ENCODE results near the gene PRM2. TPM values are rescaled to one million over a fixed set of nuclear protein-coding genes. Genes with fewer than 3 reads are reported as not detected.

PRM2 gene
- total RNA-seq, 1 donor from 2014 or later = not detected

DNA sequence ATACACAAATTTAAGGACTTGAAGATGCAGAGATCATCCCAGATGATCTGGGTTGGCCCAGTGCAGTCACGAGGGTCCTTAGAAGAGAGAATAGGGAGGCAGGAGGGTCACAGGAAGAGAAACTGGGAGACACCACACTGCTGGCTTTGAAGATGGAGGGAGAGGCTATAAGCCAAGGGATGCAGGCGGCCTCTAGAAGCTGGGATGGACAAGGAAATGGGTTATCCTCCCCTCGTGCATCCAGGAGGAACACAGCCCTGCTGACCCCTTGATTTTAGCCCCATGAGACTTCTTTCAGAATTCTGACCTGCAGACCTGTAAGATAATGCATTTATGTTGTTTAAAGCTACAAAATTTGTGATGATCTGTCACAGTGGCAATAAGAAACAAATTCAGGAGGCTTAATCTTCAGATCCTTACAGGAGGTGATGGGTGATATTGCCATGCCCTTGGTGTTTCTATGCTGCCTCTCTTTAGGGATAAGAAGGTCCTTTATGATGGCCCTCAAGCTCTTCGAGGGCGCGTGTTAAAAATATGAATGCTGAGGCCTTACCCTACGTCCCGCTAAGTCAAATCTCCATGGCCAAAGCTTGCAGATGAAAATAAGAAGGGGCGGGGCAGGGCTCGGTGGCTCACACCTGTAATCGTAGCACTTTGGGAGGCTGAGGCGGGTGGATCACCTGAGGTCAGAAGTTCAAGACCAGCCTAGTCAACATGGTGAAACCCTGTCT lies 1.5 kb upstream of the PRM2 start:
- no peak overlapping the region for H3K27ac Mint-ChIP-seq (ENCODE audit: unreplicated experiment)
- H3K36me3 Mint-ChIP-seq (ENCODE audit: low read depth) = no peaks in the 10 kb centered on the region
- H3K4me1 Mint-ChIP-seq (ENCODE audit: low read depth) = no peaks in the 10 kb centered on the region
- H3K27me3 Mint-ChIP-seq (ENCODE audit: low read depth) = peaks cover 14% of the 10 kb centered on the region
- TF ChIP-seq, protein P1, sequence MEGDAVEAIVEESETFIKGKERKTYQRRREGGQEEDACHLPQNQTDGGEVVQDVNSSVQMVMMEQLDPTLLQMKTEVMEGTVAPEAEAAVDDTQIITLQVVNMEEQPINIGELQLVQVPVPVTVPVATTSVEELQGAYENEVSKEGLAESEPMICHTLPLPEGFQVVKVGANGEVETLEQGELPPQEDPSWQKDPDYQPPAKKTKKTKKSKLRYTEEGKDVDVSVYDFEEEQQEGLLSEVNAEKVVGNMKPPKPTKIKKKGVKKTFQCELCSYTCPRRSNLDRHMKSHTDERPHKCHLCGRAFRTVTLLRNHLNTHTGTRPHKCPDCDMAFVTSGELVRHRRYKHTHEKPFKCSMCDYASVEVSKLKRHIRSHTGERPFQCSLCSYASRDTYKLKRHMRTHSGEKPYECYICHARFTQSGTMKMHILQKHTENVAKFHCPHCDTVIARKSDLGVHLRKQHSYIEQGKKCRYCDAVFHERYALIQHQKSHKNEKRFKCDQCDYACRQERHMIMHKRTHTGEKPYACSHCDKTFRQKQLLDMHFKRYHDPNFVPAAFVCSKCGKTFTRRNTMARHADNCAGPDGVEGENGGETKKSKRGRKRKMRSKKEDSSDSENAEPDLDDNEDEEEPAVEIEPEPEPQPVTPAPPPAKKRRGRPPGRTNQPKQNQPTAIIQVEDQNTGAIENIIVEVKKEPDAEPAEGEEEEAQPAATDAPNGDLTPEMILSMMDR (IDR thresholded peaks at IDR 0.05) = no peak
- H3K4me3 Mint-ChIP-seq (ENCODE audit: unreplicated experiment) = no peak overlapping the region
- peaks cover 5% of the 10 kb centered on the region for H3K9me3 Mint-ChIP-seq (ENCODE audit: low read depth)
- no peak for DNase-seq (ENCODE audit: low spot score)

DNA sequence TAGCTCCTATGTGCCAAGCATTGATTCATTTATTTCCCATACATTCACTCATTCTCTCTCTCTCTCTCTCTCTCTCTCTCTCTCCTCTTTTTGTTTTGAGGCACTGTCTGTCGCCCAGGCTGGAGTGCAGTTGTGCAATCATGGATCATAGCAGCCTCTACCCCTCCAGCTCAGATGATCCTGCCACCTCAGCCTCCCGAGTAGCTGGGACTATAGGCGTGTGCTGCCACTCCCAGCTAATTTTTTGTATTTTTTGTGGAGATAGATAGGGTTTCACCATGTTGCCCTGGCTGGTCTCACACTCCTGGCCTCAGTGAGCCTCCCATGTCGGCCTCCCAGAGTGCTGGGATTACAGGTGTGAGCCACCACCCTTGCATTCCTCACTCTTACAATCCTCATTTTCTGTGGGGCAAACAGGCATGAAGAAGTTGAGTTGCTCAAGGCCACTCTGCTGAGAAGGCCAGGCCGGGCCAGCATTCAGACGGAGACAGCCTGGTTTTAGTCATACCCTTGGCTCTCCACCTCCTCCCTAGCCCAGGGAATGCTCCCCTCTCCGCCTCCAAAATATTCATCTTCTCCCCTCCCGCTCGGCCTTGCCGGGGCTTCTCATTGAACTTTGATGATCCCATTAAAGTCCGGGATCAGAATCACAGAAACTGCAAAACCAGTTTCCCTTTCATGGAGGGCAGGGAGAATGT lies 765 bp upstream of the PRM2 start:
- H3K36me3 Mint-ChIP-seq (ENCODE audit: low read depth) = no peaks in the 10 kb centered on the region
- no peak for DNase-seq (ENCODE audit: low spot score)
- TF ChIP-seq, protein P1 (IDR thresholded peaks at IDR 0.05) = no peak
- H3K27me3 Mint-ChIP-seq (ENCODE audit: low read depth) = peaks cover 12% of the 10 kb centered on the region
- H3K9me3 Mint-ChIP-seq (ENCODE audit: low read depth) = peaks cover 5% of the 10 kb centered on the region
- H3K4me3 Mint-ChIP-seq (ENCODE audit: unreplicated experiment) = no peak overlapping the region
- H3K4me1 Mint-ChIP-seq (ENCODE audit: low read depth) = no peaks in the 10 kb centered on the region
- H3K27ac Mint-ChIP-seq (ENCODE audit: unreplicated experiment) = no peak overlapping the region

DNA sequence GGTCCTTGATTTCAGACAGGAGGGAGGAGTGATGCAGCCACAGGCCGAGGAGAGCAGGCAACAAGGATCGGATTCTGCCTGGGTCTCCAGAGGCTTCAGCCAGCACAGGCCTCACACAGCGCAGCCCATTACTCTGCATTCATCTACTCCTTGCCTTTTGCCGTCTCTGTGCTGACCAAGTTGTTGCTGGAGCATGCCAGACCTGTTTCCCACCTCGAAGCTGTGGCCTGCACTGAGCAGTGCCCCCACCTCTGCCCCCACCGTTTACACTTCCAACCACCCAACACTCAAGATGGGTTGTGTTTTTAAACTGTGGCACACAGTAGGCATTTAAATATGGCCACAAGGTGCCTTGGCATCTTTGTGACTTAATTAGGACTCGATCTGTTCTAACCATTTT lies 1.3 kb downstream of the PRM2 start:
- H3K9me3 Mint-ChIP-seq (ENCODE audit: low read depth) = peaks cover 5% of the 10 kb centered on the region
- peaks cover 7% of the 10 kb centered on the region for H3K27me3 Mint-ChIP-seq (ENCODE audit: low read depth)
- DNase-seq (ENCODE audit: low spot score) = no peak
- H3K36me3 Mint-ChIP-seq (ENCODE audit: low read depth) = no peaks in the 10 kb centered on the region
- H3K27ac Mint-ChIP-seq (ENCODE audit: unreplicated experiment) = no peak overlapping the region
- TF ChIP-seq, protein P1 (IDR thresholded peaks at IDR 0.05) = no peak
- no peaks in the 10 kb centered on the region for H3K4me1 Mint-ChIP-seq (ENCODE audit: low read depth)
- H3K4me3 Mint-ChIP-seq (ENCODE audit: unreplicated experiment) = no peak overlapping the region

DNA sequence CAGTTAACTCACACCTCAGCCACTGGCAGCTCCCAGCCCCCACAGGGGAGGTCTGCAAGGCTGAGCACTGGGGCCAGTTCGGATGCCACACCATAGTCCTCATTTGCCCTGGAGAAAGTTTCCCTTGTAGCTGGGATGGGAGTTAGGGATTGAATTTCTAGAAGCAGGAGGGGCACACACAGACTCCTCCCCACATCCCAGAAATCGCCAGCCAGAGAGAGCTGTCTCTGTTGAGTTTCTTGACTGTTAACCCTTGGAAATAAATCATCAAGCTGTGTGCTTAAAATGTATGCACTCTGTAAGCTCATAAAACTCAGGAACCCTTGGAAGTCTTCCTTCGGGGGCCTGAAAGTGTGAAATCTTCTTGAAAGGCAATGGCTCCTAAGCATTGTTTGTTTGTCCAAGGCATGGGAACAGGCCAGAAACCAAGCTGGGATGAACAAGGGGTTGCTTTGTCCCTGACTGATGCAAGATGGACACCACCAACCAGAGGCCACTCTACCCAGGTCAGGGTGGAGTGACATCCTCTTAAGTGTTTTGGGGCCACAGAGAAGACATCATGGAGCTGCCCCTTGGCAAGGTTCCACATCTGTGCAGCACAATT lies 2.5 kb downstream of the PRM2 start:
- Mint-ChIP-seq H3K27ac (ENCODE audit: unreplicated experiment) (no peak overlapping the region), H3K27me3 (ENCODE audit: low read depth) (no peaks in the 10 kb centered on the region), H3K4me1 (ENCODE audit: low read depth) (no peaks in the 10 kb centered on the region), H3K4me3 (ENCODE audit: unreplicated experiment) (no peak overlapping the region), H3K36me3 (ENCODE audit: low read depth) (no peaks in the 10 kb centered on the region), H3K9me3 (ENCODE audit: low read depth) (peaks cover 5% of the 10 kb centered on the region)
- no peak for DNase-seq (ENCODE audit: low spot score)
- TF ChIP-seq, protein P1 (IDR thresholded peaks at IDR 0.05) = no peak

DNA sequence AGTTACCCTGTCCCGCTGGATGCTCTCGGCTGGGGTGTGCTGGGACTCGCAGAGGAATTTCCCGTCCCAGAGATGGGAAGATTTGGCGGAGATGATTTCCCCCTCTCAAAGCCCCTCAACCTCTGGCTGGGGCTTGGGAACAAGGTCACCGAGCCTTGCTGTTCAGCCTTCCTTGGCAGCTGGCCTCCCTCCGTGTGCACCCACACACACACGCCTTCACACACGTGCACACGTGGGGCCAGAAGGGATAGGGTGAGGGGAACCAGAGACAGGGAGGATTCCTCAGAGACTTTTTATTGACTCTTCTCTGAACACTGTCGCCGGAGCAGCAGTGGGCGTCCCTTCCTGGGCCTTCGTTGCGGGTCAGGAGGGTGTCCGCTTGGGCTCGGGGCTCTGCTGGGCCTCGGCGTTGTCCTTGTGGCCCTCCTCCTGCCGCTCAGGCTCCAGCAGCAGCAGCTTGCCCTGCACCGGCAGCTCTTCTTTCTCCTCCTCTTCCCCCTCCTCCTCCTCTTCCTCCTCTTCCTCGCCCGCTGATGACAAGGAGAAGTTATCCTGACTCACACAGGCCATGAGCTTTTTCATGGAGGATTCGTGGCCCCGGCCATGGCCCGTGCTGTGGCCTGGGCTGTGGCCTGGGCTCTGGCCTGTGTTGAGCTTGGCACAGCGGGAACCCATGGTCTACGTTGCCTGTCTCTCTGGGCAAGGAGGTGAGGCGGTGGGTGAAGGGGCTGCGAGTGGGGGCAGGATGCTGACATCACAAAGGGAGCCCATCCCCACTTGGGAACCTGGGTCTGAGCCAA lies 3.2 kb downstream of the PRM2 start, which contains the start of gene PRM3:
Gene PRM3 (minus strand): TSS at position 709 of the 800 bp plus-strand sequence. CDS start 34 bp downstream, at position 675.
- TF ChIP-seq, protein P1 (IDR thresholded peaks at IDR 0.05) = no peak
- no peak for DNase-seq (ENCODE audit: low spot score)
- no peak within 1 kb of the TSS for H3K4me3 Mint-ChIP-seq (ENCODE audit: unreplicated experiment)

More for the DNA sequence above, 3.2 kb downstream of the PRM2 start, which contains the start of gene PRM3:
- no peak within 1 kb of the TSS for H3K27ac Mint-ChIP-seq (ENCODE audit: unreplicated experiment)
- peaks cover 5% of the 10 kb centered on the region for H3K9me3 Mint-ChIP-seq (ENCODE audit: low read depth)
- H3K36me3 Mint-ChIP-seq (ENCODE audit: low read depth) = no peaks in the 10 kb centered on the region
- no peaks in the 10 kb centered on the region for H3K4me1 Mint-ChIP-seq (ENCODE audit: low read depth)
- no peaks in the 10 kb centered on the region for H3K27me3 Mint-ChIP-seq (ENCODE audit: low read depth)

Measured in chondrocyte (in vitro differentiated cells).